Uterus (tissue), 2 donors: ENCODE results near the gene ZBTB46.

Experiments
- POLR2A ChIP-seq, 2 donors: fragments of 450-650 bp; IDR thresholded peaks; one replicate each; pipeline ENCODE4 v1.6.1; 2016; ENCODE audit warnings: antibody characterized with exemption in 2 of 2, mild to moderate bottlenecking in 1 of 2, moderate library complexity in 1 of 2
- TF ChIP-seq, protein P1 (sequence below), 4 experiments: fragments of 200-600 bp in 2 of 4; fragments of 450-650 bp in 2 of 4; sonication (generic) in 2 of 4; IDR thresholded peaks; one replicate each; pipeline ENCODE4 v1.5.1; 2016 to 2019; ENCODE audit warnings: antibody characterized with exemption in 4 of 4, mild to moderate bottlenecking in 2 of 4, moderate library complexity in 1 of 4

DNA sequence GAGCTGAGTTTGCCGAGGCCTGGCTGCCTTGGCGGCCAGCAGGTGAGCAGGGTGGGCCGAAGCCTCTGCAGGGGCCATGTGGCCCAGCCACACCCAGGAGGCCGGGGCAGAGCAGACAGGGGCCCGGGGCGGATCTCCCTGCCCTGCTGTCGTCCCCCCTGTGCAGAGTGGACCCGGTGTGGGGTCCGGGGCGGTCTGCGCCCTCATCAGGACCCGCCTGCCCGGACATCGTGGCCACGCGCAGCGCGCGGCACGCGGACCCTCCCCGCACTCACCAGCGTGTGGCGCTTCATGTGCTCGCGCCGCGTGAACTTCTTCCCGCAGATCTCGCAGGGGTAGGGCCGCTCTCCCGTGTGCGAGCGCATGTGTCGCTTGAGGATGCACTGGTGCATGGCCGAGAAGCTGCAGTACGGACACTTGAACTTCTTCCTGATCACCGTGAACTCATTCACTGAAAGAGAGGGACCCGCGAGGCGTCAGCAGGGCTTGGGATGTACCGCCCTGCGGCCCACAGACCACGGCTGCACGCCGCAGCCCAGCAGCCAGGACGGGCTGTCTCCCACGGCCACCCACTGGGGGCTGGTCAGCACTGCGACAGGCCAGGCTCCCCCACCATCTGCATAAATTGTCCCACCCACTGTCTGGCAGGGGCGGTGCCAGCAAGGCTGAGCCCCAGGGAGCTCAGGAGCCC, 78.5 kb downstream of the ZBTB46 start:
- TF ChIP-seq POLR2A (IDR thresholded peaks at IDR 0.05) = no peak
- TF ChIP-seq, protein P1, sequence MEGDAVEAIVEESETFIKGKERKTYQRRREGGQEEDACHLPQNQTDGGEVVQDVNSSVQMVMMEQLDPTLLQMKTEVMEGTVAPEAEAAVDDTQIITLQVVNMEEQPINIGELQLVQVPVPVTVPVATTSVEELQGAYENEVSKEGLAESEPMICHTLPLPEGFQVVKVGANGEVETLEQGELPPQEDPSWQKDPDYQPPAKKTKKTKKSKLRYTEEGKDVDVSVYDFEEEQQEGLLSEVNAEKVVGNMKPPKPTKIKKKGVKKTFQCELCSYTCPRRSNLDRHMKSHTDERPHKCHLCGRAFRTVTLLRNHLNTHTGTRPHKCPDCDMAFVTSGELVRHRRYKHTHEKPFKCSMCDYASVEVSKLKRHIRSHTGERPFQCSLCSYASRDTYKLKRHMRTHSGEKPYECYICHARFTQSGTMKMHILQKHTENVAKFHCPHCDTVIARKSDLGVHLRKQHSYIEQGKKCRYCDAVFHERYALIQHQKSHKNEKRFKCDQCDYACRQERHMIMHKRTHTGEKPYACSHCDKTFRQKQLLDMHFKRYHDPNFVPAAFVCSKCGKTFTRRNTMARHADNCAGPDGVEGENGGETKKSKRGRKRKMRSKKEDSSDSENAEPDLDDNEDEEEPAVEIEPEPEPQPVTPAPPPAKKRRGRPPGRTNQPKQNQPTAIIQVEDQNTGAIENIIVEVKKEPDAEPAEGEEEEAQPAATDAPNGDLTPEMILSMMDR (IDR thresholded peaks at IDR 0.05) = no peak
